ENCODE measurements around the gene ARHGAP44.
"Not testable (repeated sequence)": the region's sequence is repeated elsewhere in the genome, so short reads cannot be mapped to it uniquely, and the experiment has no call there.

The ARHGAP44 gene

GRCh38 chr17:12857592-12857991 is 68.3 kb downstream of the ARHGAP44 start:
- DNase-seq (ENCODE audit: low read depth) = no peak
- no peak overlapping the region for H3K4me3 ChIP-seq (ENCODE audit: control insufficient read depth, low read depth, low read length)
- no peak for TF ChIP-seq CTCF (IDR thresholded peaks at IDR 0.05; ENCODE audit: control insufficient read depth, insufficient read depth, low read depth, low read length, missing control alignments)

- no peak for DNase-seq (ENCODE audit: low read depth)
- no peak overlapping the region for H3K4me3 ChIP-seq (ENCODE audit: control insufficient read depth, low read depth, low read length)
- TF ChIP-seq CTCF (IDR thresholded peaks at IDR 0.05; ENCODE audit: control insufficient read depth, insufficient read depth, low read depth, low read length, missing control alignments) = no peak
These were observed 70.2 kb downstream of the ARHGAP44 start for GRCh38 chr17:12859520-12859919.

DNA sequence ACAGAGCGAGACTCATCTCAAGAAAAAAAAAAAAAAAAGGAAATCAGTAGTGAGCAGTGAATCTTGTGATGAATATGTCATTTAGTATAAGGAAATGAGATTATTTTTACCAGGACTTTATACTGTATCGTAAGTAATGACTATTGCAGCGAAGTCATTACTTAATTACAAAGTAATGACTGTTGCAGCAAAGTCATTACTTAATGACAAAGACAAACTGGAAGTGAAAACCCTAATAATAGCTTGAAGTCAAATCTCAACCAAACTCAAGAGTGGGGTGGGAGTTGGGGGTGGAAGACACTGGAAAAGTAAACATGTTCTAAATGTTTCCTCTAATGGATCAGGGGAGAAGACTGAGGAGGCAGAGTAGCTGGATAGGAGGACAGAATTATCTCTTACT is 76.5 kb downstream of the ARHGAP44 start:
- no peak for DNase-seq (ENCODE audit: low read depth)
- TF ChIP-seq CTCF (IDR thresholded peaks at IDR 0.05; ENCODE audit: control insufficient read depth, insufficient read depth, low read depth, low read length, missing control alignments) = no peak
- H3K4me3 ChIP-seq (ENCODE audit: control insufficient read depth, low read depth, low read length) = no peak overlapping the region

GRCh38 chr17:12866244-12866643 is 76.9 kb downstream of the ARHGAP44 start:
- DNase-seq (ENCODE audit: low read depth) = no peak
- H3K4me3 ChIP-seq (ENCODE audit: control insufficient read depth, low read depth, low read length) = no peak overlapping the region
- no peak for TF ChIP-seq CTCF (IDR thresholded peaks at IDR 0.05; ENCODE audit: control insufficient read depth, insufficient read depth, low read depth, low read length, missing control alignments)

DNA sequence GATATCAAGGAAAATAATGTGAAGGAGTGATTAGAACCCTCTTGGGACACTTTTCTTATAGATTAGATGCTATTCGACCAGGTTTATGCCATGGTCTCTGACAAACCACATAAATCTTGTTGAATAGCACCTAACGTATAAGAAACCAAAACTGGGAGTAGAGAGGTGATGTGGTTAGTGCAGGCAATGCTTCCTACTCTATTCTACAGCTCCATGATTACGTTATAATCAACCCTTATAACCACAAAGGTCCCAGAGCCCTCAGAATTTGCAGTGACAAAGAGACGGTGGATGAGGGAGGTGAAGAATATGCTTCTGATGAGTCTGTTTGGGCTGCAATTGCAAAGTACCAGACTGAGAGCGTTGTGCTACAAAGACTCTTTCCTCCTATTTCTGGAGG is 78.4 kb downstream of the ARHGAP44 start:
- no peak overlapping the region for H3K4me3 ChIP-seq (ENCODE audit: control insufficient read depth, low read depth, low read length)
- no peak for DNase-seq (ENCODE audit: low read depth)
- TF ChIP-seq CTCF (IDR thresholded peaks at IDR 0.05; ENCODE audit: control insufficient read depth, insufficient read depth, low read depth, low read length, missing control alignments) = no peak

GRCh38 chr17:12873415-12874125 is 84.3 kb downstream of the ARHGAP44 start:
- H3K4me3 ChIP-seq (ENCODE audit: control insufficient read depth, low read depth, low read length); DNase-seq (ENCODE audit: low read depth): not testable (repeated sequence)

GRCh38 chr17:12877953-12878669 is 88.8 kb downstream of the ARHGAP44 start:
- TF ChIP-seq CTCF (IDR thresholded peaks at IDR 0.05; ENCODE audit: control insufficient read depth, insufficient read depth, low read depth, low read length, missing control alignments) = no peak
- DNase-seq (ENCODE audit: low read depth) = no peak
- H3K4me3 ChIP-seq (ENCODE audit: control insufficient read depth, low read depth, low read length) = no peak overlapping the region

DNA sequence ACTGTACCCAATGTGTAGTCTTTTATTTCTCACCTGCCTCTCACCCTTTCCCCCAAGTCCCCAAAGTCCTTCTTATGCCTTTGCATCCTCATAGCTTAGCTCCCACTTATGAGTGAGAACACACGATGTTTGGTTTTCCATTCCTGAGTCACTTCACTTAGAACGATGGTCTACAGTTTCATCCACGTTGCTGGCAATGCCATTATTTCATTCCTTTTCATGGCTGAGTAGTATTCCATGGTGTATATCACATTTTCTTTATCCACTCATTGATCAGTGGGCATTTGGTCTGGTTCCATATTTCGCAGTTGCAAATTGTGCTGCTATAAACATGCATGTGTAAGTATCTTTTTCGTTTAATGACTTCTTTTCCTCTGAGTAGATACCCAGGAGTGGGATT is 89.8 kb downstream of the ARHGAP44 start:
- DNase-seq (ENCODE audit: low read depth); H3K4me3 ChIP-seq (ENCODE audit: control insufficient read depth, low read depth, low read length): not testable (repeated sequence)
